GM23338 (cell line): Measurements from ENCODE around the gene NPAT. TPM values are rescaled to one million over a fixed set of nuclear protein-coding genes. Genes with fewer than 3 reads are reported as not detected.

Source experiments
- ATAC-seq: fragments of 200-7000 bp; cut with Tn5 transposase; 3 replicates; pipeline ENCODE4 v1.9.1; 2020
- DNase-seq: peaks from one replicate; pipeline ENCODE4 v3.0.0-alpha.2; 2015; ENCODE audit warnings: low spot score
- H2AFZ ChIP-seq: fragments of 200-600 bp; sonication (generic); 2 replicates; pipeline ENCODE4 v1.8.0; 2016; ENCODE audit warnings: antibody characterized with exemption, mild to moderate bottlenecking, moderate library complexity
- H3F3A ChIP-seq: fragments of 200-600 bp; sonication (generic); replicated peaks from 2 replicates; pipeline ENCODE4 v1.8.0; 2017; ENCODE audit warnings: antibody characterized with exemption, mixed run types, low read depth
- H3K27ac ChIP-seq: fragments of 200-600 bp; sonication (generic); 2 replicates; pipeline ENCODE4 v1.6.1; 2016; ENCODE audit warnings: low read depth
- H3K27me3 ChIP-seq: fragments of 200-600 bp; sonication (generic); 2 replicates; pipeline ENCODE4 v1.8.0; 2016; ENCODE audit warnings: mild to moderate bottlenecking, mixed run types, moderate library complexity; ENCODE audit not compliant: insufficient read depth
- H3K36me3 ChIP-seq: fragments of 200-600 bp; sonication (generic); 2 replicates; pipeline ENCODE4 v1.8.0; 2016; ENCODE audit warnings: mild to moderate bottlenecking; ENCODE audit not compliant: insufficient read depth
- H3K4me1 ChIP-seq: fragments of 200-600 bp; sonication (generic); 2 replicates; pipeline ENCODE4 v1.8.0; 2016; ENCODE audit warnings: mild to moderate bottlenecking, moderate library complexity; ENCODE audit not compliant: insufficient read depth
- H3K4me2 ChIP-seq: fragments of 200-600 bp; sonication (generic); 2 replicates; pipeline ENCODE4 v1.7.1; 2017; ENCODE audit warnings: mixed run types
- H3K4me3 ChIP-seq: fragments of 200-600 bp; sonication (generic); 2 replicates; pipeline ENCODE4 v1.6.1; 2016; ENCODE audit warnings: mixed run types
- H3K79me2 ChIP-seq: fragments of 200-600 bp; sonication (generic); replicated peaks from 2 replicates; pipeline ENCODE4 v1.8.0; 2017; ENCODE audit warnings: mild to moderate bottlenecking; ENCODE audit not compliant: insufficient read depth
- H3K9me2 ChIP-seq: fragments of 200-600 bp; sonication (generic); 2 replicates; pipeline ENCODE4 v1.8.0; 2017; ENCODE audit not compliant: insufficient read depth
- H4K20me1 ChIP-seq: fragments of 200-600 bp; sonication (generic); replicated peaks from 2 replicates; pipeline ENCODE4 v1.8.0; 2017; ENCODE audit warnings: mild to moderate bottlenecking; ENCODE audit not compliant: insufficient read depth
- H3K27ac Mint-ChIP-seq: 2 replicates; pipeline ENCODE4 v1.8.0; 2020; ENCODE audit warnings: inconsistent platforms, mild to moderate bottlenecking, moderate library complexity, mixed read lengths
- H3K27me3 Mint-ChIP-seq: 3 replicates; pipeline ENCODE4 v1.8.0; 2022; ENCODE audit warnings: low read depth, mild to moderate bottlenecking, moderate library complexity, mixed read lengths, inconsistent platforms; ENCODE audit not compliant: insufficient read depth, poor library complexity
- H3K36me3 Mint-ChIP-seq: 3 replicates; pipeline ENCODE4 v1.8.0; 2021; ENCODE audit warnings: low read depth, mild to moderate bottlenecking, inconsistent platforms, moderate library complexity, mixed read lengths
- H3K4me1 Mint-ChIP-seq: 3 replicates; pipeline ENCODE4 v1.8.0; 2020; ENCODE audit warnings: mild to moderate bottlenecking, inconsistent platforms, mixed read lengths
- H3K4me3 Mint-ChIP-seq: 3 replicates; pipeline ENCODE4 v1.8.0; 2021; ENCODE audit warnings: moderate library complexity, mild to moderate bottlenecking, inconsistent platforms, mixed read lengths
- H3K9me3 Mint-ChIP-seq: 3 replicates; pipeline ENCODE4 v1.8.0; 2020; ENCODE audit warnings: moderate library complexity, mild to moderate bottlenecking, inconsistent platforms, mixed read lengths
- CREB1 ChIP-seq: fragments of 250-450 bp; sonication (Bioruptor Pico); IDR thresholded peaks from 2 replicates; pipeline ENCODE4 v1.5.0; 2020; ENCODE audit warnings: low read depth, mild to moderate bottlenecking, moderate library complexity
- EZH2 ChIP-seq: fragments of 200-600 bp; sonication (generic); IDR thresholded peaks from one replicate; pipeline ENCODE4 v1.8.0; 2017; ENCODE audit warnings: antibody characterized with exemption, mild to moderate bottlenecking, low read depth; ENCODE audit not compliant: unreplicated experiment
- EZH2phosphoT487 ChIP-seq: fragments of 200-600 bp; sonication (generic); IDR thresholded peaks from one replicate; pipeline ENCODE4 v1.8.1; 2018; ENCODE audit warnings: antibody characterized with exemption; ENCODE audit not compliant: unreplicated experiment
- JUNB ChIP-seq: IDR thresholded peaks from one replicate; pipeline ENCODE4 v1.6.1; 2016; ENCODE audit warnings: antibody characterized with exemption; ENCODE audit not compliant: unreplicated experiment
- NANOG ChIP-seq: IDR thresholded peaks from 2 replicates; pipeline ENCODE4 v1.6.1; 2016; ENCODE audit warnings: antibody characterized with exemption, borderline replicate concordance
- POLR2AphosphoS5 ChIP-seq: IDR thresholded peaks from 2 replicates; pipeline ENCODE4 v1.6.1; 2016; ENCODE audit warnings: antibody characterized with exemption, low read depth
- STAT1 ChIP-seq: IDR thresholded peaks from one replicate; pipeline ENCODE4 v1.6.1; 2016; ENCODE audit warnings: antibody characterized with exemption; ENCODE audit not compliant: unreplicated experiment
- ZNF114 ChIP-seq: fragments of 250-450 bp; sonication (Bioruptor Pico); IDR thresholded peaks from 2 replicates; pipeline ENCODE4 v1.5.0; 2020; ENCODE audit warnings: mild to moderate bottlenecking, moderate library complexity
- ZNF331 ChIP-seq: fragments of 250-450 bp; sonication (Bioruptor Pico); IDR thresholded peaks from 2 replicates; pipeline ENCODE4 v1.5.0; 2020; ENCODE audit warnings: low read depth, mild to moderate bottlenecking, moderate library complexity
- polyA plus RNA-seq: library from polyadenylated mRNA; unstranded; fragments of >200 nt; fragmentation: Nextera tagmentation; extraction: Ambion mirVana; gene quantifications from 2 replicates; pipeline ENCODE4 v1.2.1, GENCODE V29; 2016
- total RNA-seq: library from RNA; depleted of rRNA; stranded (reverse); fragments of >200 nt; shearing (Covaris generic); gene quantifications from 2 replicates; pipeline ENCODE4 v1.2.3, GENCODE V29; 2014
- TF ChIP-seq, protein P1 (sequence below), 2 experiments: fragments of 200-600 bp in 1 of 2; sonication (generic) in 1 of 2; conservative IDR thresholded peaks; 2 replicates each; pipeline versions ENCODE4 v1.5.1 to v1.6.1; 2016 to 2017; ENCODE audit warnings: antibody characterized with exemption in 2 of 2, low read depth in 2 of 2, mild to moderate bottlenecking in 2 of 2, moderate library complexity in 1 of 2
- TF ChIP-seq, protein P2 (sequence below): fragments of 250-450 bp; sonication (Bioruptor Pico); IDR thresholded peaks from 2 replicates; pipeline ENCODE4 v1.5.0; 2020; ENCODE audit warnings: mild to moderate bottlenecking, moderate library complexity
- TF ChIP-seq, protein P3 (sequence below): IDR thresholded peaks from 2 replicates; pipeline ENCODE4 v1.6.1; 2016; ENCODE audit warnings: antibody characterized with exemption
- TF ChIP-seq, protein P4 (sequence below): IDR thresholded peaks from one replicate; pipeline ENCODE4 v1.6.1; 2018; ENCODE audit warnings: antibody characterized with exemption; ENCODE audit not compliant: unreplicated experiment

The NPAT gene
- total and polyA plus RNA-seq, 2 experiments from 2014 or later = 24.2 to 25.1 TPM

DNA sequence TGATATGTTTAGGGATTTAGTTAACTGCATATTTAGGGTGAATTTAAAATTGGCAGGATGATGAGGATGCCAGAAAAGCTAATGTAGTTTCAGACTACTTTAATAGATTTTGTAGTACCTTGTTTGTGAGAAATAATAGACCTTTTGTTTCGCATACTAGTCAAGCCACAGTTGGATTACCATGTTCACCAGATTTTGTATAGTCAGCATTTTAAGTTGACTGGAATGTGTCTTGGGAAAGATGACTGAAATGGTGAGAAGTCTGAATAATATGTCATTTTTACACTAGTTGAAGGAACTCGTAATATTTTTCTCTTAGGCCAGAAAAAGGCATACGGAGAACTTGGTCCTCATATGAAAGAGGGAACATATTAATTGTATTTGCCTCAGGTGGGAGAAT is 23.9 kb upstream of the NPAT start:
- Mint-ChIP-seq H3K4me3 (no peak overlapping the region), H3K9me3 (no peaks in the 10 kb centered on the region), H3K27ac (no peak overlapping the region), H3K27me3 (peaks cover 2% of the 10 kb centered on the region), H3K36me3 (peaks cover 36% of the 10 kb centered on the region; the same call in 2 of the 3 replicates), H3K4me1 (no peaks in the 10 kb centered on the region)
- ATAC-seq (no peak), DNase-seq (no peak)
- H3K4me1 ChIP-seq = no peaks in the 10 kb centered on the region
- TF ChIP-seq, protein P1, sequence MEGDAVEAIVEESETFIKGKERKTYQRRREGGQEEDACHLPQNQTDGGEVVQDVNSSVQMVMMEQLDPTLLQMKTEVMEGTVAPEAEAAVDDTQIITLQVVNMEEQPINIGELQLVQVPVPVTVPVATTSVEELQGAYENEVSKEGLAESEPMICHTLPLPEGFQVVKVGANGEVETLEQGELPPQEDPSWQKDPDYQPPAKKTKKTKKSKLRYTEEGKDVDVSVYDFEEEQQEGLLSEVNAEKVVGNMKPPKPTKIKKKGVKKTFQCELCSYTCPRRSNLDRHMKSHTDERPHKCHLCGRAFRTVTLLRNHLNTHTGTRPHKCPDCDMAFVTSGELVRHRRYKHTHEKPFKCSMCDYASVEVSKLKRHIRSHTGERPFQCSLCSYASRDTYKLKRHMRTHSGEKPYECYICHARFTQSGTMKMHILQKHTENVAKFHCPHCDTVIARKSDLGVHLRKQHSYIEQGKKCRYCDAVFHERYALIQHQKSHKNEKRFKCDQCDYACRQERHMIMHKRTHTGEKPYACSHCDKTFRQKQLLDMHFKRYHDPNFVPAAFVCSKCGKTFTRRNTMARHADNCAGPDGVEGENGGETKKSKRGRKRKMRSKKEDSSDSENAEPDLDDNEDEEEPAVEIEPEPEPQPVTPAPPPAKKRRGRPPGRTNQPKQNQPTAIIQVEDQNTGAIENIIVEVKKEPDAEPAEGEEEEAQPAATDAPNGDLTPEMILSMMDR (conservative IDR thresholded peaks at IDR 0.05; ENCODE audit: low read depth in 2 of 2) = no peak
- TF ChIP-seq, protein P2, sequence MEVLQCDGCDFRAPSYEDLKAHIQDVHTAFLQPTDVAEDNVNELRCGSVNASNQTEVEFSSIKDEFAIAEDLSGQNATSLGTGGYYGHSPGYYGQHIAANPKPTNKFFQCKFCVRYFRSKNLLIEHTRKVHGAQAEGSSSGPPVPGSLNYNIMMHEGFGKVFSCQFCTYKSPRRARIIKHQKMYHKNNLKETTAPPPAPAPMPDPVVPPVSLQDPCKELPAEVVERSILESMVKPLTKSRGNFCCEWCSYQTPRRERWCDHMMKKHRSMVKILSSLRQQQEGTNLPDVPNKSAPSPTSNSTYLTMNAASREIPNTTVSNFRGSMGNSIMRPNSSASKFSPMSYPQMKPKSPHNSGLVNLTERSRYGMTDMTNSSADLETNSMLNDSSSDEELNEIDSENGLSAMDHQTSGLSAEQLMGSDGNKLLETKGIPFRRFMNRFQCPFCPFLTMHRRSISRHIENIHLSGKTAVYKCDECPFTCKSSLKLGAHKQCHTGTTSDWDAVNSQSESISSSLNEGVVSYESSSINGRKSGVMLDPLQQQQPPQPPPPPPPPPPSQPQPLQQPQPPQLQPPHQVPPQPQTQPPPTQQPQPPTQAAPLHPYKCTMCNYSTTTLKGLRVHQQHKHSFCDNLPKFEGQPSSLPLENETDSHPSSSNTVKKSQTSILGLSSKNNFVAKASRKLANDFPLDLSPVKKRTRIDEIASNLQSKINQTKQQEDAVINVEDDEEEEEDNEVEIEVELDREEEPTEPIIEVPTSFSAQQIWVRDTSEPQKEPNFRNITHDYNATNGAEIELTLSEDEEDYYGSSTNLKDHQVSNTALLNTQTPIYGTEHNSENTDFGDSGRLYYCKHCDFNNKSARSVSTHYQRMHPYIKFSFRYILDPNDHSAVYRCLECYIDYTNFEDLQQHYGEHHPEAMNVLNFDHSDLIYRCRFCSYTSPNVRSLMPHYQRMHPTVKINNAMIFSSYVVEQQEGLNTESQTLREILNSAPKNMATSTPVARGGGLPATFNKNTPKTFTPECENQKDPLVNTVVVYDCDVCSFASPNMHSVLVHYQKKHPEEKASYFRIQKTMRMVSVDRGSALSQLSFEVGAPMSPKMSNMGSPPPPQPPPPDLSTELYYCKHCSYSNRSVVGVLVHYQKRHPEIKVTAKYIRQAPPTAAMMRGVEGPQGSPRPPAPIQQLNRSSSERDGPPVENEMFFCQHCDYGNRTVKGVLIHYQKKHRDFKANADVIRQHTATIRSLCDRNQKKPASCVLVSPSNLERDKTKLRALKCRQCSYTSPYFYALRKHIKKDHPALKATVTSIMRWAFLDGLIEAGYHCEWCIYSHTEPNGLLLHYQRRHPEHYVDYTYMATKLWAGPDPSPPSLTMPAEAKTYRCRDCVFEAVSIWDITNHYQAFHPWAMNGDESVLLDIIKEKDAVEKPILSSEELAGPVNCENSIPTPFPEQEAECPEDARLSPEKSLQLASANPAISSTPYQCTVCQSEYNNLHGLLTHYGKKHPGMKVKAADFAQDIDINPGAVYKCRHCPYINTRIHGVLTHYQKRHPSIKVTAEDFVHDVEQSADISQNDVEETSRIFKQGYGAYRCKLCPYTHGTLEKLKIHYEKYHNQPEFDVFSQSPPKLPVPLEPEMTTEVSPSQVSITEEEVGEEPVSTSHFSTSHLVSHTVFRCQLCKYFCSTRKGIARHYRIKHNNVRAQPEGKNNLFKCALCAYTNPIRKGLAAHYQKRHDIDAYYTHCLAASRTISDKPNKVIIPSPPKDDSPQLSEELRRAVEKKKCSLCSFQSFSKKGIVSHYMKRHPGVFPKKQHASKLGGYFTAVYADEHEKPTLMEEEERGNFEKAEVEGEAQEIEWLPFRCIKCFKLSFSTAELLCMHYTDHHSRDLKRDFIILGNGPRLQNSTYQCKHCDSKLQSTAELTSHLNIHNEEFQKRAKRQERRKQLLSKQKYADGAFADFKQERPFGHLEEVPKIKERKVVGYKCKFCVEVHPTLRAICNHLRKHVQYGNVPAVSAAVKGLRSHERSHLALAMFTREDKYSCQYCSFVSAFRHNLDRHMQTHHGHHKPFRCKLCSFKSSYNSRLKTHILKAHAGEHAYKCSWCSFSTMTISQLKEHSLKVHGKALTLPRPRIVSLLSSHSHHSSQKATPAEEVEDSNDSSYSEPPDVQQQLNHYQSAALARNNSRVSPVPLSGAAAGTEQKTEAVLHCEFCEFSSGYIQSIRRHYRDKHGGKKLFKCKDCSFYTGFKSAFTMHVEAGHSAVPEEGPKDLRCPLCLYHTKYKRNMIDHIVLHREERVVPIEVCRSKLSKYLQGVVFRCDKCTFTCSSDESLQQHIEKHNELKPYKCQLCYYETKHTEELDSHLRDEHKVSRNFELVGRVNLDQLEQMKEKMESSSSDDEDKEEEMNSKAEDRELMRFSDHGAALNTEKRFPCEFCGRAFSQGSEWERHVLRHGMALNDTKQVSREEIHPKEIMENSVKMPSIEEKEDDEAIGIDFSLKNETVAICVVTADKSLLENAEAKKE (CRISPR knock-in tag) = no peak
- TF ChIP-seq EZH2phosphoT487 (no peak), CREB1 (CRISPR knock-in tag) (no peak), POLR2AphosphoS5 (no peak), STAT1 (no peak), ZNF331 (CRISPR knock-in tag) (no peak), EZH2 (no peak), ZNF114 (CRISPR knock-in tag) (no peak), NANOG (no peak), JUNB (no peak)
- TF ChIP-seq, protein P3, sequence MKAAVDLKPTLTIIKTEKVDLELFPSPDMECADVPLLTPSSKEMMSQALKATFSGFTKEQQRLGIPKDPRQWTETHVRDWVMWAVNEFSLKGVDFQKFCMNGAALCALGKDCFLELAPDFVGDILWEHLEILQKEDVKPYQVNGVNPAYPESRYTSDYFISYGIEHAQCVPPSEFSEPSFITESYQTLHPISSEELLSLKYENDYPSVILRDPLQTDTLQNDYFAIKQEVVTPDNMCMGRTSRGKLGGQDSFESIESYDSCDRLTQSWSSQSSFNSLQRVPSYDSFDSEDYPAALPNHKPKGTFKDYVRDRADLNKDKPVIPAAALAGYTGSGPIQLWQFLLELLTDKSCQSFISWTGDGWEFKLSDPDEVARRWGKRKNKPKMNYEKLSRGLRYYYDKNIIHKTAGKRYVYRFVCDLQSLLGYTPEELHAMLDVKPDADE = no peak
- TF ChIP-seq, protein P4, sequence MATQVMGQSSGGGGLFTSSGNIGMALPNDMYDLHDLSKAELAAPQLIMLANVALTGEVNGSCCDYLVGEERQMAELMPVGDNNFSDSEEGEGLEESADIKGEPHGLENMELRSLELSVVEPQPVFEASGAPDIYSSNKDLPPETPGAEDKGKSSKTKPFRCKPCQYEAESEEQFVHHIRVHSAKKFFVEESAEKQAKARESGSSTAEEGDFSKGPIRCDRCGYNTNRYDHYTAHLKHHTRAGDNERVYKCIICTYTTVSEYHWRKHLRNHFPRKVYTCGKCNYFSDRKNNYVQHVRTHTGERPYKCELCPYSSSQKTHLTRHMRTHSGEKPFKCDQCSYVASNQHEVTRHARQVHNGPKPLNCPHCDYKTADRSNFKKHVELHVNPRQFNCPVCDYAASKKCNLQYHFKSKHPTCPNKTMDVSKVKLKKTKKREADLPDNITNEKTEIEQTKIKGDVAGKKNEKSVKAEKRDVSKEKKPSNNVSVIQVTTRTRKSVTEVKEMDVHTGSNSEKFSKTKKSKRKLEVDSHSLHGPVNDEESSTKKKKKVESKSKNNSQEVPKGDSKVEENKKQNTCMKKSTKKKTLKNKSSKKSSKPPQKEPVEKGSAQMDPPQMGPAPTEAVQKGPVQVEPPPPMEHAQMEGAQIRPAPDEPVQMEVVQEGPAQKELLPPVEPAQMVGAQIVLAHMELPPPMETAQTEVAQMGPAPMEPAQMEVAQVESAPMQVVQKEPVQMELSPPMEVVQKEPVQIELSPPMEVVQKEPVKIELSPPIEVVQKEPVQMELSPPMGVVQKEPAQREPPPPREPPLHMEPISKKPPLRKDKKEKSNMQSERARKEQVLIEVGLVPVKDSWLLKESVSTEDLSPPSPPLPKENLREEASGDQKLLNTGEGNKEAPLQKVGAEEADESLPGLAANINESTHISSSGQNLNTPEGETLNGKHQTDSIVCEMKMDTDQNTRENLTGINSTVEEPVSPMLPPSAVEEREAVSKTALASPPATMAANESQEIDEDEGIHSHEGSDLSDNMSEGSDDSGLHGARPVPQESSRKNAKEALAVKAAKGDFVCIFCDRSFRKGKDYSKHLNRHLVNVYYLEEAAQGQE = no peak
- H2AFZ ChIP-seq = no peak overlapping the region
- H3K27ac ChIP-seq = no peak overlapping the region
- H3K27me3 ChIP-seq = no peaks in the 10 kb centered on the region
- H4K20me1 ChIP-seq = no peaks in the 10 kb centered on the region
- H3K79me2 ChIP-seq = no peaks in the 10 kb centered on the region
- peaks cover 16% of the 10 kb centered on the region; the same call in 1 of the 2 replicates for H3K36me3 ChIP-seq
- H3K4me3 ChIP-seq = no peak overlapping the region
- H3K9me2 ChIP-seq = no peaks in the 10 kb centered on the region
- H3F3A ChIP-seq = no peaks in the 10 kb centered on the region
- no peak overlapping the region for H3K4me2 ChIP-seq
